Measurements from ENCODE around the gene FXYD7.
"Not testable (repeated sequence)": the region's sequence is repeated elsewhere in the genome, so short reads cannot be mapped to it uniquely, and the experiment has no call there.

The FXYD7 gene, protein sequence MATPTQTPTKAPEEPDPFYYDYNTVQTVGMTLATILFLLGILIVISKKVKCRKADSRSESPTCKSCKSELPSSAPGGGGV

DNA sequence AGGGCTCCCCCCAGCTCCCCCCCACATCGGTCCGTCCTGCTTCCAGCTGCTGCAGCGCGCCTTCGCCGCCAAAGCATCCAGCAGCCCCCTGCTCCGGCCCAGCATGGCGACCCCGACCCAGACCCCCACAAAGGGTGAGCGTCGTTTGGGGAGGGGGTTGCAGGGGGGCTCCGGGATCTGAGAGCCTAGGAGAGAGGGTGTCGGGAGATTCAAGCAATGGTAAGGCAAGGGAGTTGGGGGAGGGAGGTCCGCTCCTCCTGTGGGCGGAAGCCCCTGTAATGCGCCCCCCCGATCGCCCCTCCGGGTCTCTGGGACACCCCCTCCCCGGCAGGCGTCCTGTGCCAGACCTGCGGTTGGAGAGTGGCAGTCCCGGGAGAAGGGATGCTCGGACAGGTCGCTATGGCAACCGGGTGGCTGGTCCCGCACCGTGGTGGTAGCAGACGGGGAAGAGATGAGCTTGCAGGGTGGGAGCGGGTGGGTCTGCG lies at the start of gene FXYD7:
TSS of gene FXYD7 (plus strand) at position 25 of the 485 bp plus-strand sequence. CDS start at position 104, 79 bp downstream.
- no peak for DNase-seq

DNA sequence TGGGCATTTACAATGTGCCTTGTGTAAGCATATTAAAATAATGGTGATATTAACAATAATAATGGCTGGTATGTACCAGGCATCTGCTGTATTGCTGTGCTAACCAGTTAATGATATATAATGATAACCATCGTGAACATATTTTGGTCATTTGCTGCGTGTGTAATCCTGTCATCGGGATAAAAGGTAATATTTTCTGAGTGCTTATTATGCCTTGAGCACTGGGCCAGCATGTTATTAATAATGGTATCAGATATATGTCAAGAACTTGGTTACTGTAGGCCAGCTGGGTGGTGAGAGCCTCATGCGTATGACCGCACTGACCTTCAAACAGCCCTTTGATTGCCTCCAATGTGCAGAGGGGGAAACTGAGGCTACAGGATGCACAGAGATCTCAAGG lies 49.6 kb upstream of the FXYD7 start:
- DNase-seq, result no peak

DNA sequence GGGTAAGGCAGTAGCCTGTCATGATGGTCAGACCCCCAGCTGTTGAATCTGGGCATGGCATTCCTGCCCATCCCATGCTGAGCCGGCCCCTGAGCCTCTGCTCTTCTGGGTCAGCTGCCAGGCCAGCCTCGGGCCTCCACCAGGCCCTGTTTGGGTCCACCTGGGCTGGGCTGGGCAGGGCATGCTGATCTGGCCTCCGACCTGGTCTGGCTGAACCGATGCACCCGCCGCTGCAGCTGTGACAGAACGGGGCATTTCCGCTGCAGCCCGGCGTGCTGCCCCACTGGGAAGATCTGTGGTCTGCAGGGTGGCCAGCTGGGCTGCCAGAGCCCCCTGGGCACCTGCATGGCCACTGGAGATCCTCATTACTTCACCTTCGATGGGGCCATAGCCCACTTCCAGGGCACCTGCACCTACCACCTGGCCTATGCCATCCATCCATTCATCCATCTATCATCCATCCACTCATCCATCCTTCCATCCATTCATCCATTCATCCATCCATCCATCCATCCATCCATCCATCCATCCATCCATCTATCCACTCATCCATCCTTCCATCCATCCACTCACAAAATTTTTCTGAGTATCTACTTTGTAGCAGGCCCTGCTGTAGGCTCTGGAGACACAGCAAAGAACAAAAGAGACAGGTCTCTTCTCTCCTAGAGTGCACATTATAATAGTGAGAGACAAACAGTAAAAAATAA lies 49.0 kb upstream of the FXYD7 start:
- no peak for DNase-seq

DNA sequence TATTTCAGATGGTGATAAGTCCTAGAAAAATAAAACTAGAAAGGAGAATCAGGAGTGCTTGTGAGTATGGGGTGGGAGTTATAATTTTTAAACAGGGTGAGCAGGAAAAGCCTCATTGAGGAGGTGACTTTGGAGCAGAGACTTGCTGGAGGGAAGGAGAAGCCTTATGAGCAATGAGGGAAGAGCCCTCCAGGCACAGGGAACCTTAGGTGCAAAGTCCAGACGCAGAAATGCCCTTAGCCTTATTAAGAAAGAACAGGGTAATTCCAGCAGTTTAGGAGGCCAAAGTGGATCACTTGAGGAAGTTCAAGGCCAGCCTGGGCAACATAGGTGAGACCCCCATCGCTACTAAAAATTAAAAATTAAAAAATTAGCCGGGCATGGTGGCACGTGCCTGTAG lies 48.4 kb upstream of the FXYD7 start:
- DNase-seq, result no peak

DNA sequence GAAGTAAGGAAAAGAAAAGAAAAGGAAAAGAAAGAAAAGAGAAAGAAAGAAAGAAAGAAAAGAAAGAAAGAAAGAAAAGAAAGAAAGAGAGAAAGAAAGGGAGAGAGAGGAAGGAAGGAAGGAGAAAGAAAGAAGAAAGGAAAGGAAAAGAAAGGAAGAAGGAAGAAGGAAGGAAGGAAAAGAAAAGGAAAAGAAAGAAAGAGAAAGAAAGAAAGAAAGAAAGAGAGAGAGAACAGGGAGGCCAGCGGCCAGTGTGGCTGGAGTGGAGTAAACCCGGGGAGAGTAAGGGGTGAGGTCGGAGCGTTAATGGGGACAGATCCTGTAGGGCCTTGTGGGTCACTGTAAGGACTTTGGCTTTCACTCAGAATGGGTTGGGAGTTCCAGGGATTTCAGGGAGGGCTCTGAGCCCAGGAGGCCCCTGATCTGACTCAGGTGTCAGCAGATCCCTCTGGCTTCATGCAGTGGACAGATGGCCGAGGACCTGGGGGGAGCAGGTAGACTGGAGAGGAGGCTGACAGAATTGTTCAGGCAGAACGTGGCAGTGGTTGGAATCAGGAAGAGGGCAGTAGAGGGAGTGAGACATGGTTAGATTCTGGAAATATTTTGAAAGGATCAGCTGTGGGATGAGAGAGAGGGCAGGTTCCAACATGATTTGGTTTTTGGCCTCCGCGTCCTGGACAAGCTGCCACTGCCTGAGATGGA lies 47.2 kb upstream of the FXYD7 start:
- DNase-seq, result no peak

DNA sequence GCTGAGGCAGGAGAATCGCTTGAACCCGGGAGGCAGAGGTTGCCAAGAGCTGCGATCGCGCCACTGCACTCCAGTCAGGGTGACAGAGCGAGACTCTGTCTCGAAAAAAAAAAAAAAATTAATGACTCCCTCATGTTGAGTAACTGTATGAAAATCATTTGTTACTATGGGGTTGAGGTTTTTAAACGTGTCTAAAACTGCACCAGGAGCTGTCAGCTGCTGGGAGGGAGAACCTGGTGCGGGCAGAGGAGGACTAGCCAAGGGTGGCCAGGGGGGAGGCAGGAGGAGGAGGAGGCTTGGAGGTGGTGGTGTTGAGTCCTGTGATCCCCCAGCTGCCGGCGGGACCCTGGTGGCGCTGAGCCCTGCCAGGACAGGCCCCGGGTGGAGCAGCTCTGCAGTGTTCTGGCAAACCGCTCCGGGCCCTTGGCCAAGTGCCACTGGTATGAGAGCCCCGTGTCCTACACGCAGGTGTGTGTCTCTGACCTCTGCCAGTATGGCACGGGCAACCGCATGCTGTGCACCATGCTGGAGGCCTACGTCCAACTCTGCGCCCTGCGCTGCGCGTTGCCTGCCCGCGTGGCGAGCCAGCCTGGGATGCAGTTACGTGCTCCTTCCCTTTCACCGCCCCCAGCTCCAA lies 44.5 kb upstream of the FXYD7 start:
- no peak for DNase-seq

DNA sequence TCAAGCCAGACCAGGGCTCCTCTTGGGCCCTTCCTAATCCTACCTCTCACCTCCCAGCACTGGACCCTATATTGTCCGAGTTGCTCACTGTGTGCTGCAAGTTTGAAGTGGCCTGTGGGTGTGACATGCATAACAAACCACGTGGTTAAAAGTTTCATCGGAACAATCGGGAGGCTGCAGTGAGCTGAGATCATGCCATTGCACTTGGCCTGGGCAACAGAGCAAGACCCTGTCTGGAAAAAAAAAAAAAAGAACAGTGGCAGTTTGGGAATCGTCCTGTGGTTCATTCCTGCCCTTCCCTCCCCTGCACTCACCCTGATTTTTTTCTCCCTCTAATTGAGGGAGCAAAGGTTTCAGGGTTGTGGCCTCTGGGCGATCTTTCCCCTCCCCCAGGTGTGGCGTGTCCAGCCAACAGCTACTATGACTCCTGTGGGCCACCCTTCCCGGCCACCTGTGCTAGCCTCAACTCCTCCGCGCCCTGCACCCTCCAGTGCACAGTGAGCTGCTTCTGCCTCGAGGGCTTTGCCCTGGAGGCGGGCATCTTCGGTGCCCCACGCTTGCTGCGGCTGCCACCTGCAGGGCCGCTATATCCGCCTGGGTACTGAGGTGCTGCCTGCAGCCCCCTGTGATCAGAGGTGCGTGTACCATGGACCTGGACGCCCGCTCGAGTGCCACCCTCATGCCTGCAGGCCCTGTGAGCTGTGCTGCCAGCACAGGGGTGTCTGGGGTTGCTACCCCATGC lies 43.7 kb upstream of the FXYD7 start:
- DNase-seq, result no peak

DNA sequence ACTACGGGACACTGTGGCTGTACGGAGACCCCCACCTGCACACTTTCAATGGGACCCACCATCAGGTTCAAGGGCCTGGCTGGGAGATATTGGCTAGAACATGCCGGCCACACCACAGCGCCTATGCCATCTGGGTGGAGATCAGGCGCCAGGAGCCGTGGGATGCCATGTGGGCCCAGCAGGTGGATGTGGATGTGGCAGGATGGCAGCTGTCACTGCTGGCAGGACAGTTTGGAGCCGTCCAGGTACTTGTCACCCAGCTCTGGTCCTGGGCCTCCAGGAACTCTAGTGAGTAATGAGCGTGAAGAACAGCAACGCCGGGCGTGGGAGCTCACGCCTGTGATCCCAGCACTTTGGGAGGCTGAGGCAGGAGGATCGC lies 43.2 kb upstream of the FXYD7 start:
- no peak for DNase-seq

DNA sequence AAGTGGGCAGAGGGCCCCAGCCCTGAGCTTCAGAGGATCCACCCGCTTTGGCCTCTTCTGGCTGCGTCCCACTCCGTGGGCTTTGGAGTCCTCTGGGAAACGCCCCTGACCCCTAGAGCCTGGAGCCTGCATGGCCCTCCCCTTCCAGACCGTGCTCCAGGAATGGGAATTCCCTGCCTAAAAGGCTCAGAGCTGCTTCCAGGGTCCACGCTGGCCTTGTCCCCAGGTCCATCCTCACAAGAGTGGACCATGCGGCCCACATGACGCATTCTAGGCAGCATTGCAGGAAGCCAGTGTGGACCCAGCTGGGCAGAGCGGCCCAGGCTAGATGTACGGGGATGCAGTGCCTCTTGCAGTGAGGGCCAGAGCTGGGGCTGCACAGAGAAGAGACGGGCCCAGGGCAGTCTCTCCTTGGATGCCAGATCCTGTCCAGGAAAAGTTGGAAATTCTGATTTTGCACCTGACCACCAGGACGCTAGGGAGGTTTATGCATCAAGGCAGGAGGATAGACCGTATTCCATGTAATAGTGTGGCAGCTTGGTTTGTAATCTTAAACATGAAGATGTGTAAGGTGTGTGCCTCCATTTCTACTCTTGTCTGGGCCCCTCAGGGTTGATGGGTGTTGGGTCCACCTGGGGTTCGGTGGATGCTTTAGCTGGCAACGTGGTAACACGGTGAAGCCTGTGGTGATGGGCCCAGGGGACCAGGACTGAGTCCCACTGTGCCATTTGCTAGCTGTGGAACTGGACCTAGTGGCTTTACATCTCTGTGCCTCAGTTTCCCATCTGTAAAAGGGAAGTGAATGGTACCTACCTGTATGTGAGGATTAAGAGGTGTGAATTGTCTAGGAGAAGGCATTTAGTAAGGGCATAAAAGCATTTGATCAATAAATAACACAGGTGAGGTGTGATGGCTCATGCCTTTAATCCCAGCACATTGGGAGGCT lies 42.2 kb upstream of the FXYD7 start:
- no peak for DNase-seq

DNA sequence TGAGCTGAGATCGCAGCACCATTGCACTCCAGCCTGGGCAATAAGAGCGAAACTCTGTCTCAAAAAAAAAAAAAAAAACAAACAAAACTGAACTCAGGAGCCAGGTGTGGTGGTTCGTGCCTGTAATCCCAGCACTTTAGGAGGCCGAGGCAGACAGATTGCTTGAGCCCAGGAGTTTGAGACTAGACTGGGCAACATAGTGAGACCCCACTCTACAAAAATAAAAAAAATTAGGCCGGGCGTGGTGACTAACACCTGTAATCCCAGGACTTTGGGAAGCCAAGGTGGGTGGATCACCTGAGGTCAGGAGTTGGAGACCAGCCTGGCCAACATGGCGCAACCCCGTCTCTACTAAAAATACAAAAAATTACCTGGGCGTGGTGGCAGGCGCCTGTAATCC lies 41.1 kb upstream of the FXYD7 start:
- DNase-seq, result not testable (repeated sequence)

DNA sequence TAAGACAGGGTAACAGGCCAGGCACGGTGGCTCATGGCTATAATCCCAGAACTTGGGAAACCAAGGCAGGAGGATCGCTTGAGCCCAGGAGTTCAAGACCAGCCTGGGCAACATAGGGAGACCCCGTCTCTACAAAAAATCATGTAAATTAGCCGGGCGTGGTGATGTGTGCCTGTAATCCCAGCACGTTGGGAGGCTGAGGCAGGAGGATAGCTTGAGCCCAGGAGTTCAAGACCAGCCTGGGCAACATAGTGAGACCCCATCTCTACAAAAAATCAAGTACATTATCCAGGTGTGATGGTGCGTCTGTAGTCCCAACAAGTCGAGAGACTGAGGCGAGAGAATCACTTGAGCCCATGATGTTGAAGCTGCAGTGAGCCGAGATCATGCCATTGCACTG lies 39.4 kb upstream of the FXYD7 start:
- DNase-seq, result not testable (repeated sequence)

DNA sequence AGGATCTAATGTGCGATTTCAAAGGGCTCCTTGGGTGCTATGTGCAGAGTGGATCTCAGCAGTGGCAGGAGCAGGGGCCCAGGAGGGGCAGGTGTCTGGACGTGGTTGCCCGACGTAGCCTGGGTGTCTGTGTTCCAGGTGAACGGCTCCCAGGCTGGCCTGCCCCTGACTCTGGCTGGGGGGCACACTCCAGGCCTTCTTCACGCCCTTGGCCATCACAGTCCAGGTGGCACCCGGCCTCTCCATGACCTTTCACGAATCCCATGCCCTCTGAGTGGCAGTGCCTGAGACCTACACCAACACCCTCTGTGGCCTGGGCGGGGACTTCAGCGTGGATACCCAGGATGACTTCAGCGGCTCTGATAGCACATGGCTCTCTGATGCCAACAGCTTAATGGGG lies 38.7 kb upstream of the FXYD7 start:
- no peak for DNase-seq

DNA sequence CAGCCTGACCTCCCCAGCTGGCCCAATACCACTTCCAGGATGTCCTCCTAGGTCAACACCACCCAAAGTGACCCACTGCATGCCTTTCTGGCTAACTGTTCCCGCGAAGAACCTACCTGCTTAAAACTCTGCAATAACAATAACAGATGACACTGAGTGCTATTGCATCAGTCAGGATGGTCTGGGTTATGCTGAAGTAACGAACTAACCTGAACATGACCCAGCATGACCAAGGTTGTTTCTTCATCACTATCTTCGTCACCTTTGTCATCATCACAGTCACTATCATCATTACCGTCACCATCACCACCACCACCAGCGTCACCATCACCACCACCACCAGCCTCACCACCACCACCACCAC lies 38.0 kb upstream of the FXYD7 start:
- no peak for DNase-seq

DNA sequence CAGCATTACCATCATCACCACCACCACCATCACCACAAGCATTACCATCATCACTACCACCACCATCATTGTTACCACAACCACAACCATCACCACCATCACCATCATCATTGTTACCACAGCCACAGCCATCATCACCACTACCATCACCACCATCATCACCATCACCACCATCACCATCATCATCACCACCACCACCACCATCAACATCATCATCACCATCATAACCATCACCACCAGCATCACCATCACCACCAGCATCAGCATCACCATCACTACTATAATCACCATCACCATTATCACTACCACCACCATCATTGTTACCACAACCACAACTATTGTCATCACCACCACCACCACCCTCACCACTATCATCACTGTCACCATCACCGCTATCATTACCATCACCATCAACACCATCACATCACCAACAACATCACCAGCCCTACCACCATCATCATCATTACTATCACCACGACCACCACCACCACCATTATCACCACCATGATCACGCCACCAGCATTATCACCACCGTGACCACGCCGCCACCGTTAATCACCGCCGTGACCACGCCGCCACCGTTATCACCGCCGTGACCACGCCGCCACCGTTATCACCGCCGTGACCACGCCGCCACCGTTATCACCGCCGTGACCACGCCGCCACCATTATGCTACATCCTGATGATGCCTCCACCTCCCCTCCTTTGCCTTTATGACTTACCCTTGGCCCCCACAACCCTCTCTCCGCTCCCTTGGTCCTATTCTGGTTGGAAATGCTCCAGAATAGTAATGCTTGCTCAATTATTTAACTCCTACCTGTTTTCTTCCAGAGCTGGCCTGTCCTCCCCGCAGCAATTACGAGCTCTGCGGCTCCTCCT lies 37.4 kb upstream of the FXYD7 start:
- no peak for DNase-seq

DNA sequence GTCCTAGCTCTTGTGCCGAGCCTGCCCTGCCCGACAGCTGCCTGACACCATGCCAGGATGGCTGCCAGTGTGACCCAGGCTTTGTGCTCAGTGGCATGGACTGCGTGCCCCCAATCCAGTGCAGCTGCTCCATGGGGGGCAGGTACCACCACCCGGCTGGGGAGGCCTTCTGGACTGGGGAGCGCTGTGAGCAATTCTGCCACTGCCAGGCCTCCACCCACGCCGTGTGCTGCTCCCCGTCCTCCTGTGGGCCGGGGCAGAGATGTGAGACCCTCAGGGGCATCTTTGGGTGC lies 36.8 kb upstream of the FXYD7 start:
- no peak for DNase-seq

DNA sequence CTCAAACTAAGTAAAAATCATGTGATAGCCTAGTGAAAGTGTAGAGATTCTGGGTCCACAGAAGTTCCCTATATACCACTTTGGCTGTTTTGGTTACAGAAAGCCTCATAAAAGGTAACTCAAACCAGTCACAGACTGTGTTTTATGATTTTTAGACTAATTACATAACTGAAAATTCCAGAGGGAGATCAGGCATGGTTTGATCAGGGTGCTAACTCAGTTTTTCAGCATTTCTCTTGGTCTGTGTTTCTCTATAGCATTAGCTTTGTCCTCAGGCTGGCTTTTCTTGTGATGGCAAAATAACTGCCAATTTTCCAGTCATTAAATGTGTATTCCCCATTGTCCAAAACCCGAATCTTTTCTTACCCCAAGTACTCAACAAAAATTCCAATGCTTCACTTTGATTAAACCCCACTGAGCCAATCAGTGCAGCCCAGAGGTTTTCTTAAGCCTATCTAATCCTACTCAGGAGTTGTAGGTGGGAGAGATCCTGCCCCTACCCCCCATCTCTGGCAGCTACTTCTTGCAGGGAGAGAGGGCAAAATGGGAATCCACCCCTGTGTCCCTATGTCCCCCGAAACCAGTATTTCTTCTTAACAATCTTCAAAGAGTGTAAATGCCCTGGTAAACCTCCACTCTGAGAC lies 36.0 kb upstream of the FXYD7 start:
- DNase-seq, result no peak

DNA sequence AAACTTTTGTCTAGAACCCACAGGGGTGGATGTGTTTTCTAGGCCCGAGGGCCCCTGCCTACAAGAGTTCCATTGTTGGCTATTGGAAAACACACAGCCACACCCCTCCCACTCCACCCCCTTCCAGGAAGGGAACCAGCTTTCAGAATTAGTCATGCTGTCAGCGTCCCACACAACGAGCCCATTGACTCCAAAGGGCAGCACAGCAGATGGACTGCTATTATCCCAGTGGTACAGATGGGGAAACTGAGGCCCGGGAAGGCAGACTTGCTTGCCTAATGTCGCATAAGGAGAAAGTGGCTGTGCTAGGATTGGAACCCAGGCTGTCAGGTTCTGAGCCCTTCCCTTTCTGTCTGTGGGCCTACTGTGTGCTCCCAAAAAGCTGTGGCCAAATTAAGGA lies 35.5 kb upstream of the FXYD7 start:
- no peak for DNase-seq

DNA sequence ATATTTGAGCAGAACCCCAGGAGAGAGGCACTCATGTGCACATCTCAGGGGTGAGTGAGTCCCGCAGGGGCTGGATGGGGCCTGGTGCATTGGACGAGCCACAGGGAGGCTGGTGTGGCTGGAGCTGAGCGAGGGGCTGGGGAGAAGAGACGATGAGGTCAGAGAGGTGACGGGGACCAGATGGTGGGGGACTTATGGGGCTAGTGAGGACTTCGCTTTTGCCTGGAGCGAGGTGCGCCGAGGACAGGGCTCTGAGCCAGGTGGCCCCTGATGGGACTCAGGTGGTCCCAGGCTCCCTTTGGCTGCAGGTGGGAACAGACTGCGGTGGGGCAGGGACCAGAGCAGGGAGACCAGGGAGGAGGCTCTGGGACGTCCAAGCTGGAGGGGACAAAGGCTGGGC lies 34.3 kb upstream of the FXYD7 start:
- no peak for DNase-seq

DNA sequence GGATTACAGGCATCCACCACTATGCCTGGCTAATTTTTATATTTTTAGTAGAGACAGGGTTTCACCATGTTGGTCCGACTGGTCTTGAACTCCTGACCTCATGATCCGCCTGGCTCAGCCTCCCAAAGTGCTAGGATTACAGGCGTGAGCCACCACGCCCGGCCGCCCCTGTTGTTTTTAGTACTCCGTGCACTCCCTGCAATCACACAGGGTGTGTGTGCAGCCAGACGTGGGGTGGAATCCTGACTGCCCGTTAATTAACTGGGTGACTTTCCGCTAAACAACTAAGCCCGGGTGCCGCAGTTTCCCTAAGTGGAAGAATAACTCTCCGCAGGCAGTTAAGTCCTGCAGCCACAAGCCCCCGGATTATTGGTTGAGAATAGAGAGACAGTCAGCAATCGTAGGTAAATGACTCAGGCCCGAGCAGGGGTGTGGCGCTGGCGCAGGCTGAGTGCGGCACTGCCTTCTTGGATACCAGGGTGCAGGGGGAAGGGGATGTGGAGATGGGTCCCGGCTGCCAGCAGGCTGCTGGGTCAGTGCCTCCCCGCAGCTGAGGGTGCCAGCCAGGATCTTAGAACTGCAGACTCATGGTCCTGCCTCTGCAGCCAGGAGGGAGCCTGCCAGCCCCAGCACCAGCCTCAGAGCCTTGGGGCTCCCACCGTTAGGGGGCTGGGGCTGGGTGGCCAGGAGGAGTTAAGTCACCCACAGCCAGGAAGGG lies 33.5 kb upstream of the FXYD7 start:
- DNase-seq, result no peak

DNA sequence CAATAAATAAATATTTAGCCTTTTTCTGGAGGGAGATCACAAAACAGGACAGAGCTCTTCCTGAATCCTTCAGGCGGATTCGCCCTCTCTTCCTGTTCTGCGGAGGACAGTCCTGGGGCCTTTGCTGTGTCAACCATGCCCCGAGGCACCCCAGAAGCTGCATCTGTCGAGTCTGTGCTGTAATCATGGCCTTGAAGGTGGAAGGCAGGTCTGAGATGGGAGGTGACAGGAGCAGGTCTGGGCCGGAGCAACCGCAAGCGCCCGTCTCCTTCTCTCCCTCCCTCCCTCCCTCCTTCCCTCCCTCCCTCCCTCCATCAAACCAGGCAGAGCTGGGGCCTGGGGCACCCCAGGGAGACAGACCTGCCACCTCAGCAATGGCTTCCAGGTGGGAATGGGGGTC lies 32.1 kb upstream of the FXYD7 start:
- DNase-seq, result no peak
